HFFc6 (cell line): ENCODE results near the gene ZCCHC14. TPM values are rescaled to one million over a fixed set of nuclear protein-coding genes. Genes with fewer than 3 reads are reported as not detected.
A peak's percentile ranks its signal among the peaks of the same experiment; 100 is the strongest.

Experiments used
- DNase-seq: peaks from one replicate; pipeline ENCODE4 v3.0.0-alpha.2; 2018
- H3K27ac Mint-ChIP-seq: 2 replicates; pipeline ENCODE4 v1.8.0; 2020; ENCODE audit warnings: mild to moderate bottlenecking, mixed read lengths
- H3K27me3 Mint-ChIP-seq: 2 replicates; pipeline ENCODE4 v1.8.0; 2021; ENCODE audit warnings: mild to moderate bottlenecking, moderate library complexity, mixed read lengths; ENCODE audit not compliant: insufficient read depth
- H3K36me3 Mint-ChIP-seq: 2 replicates; pipeline ENCODE4 v1.8.0; 2021; ENCODE audit warnings: low read depth, mixed read lengths
- H3K4me1 Mint-ChIP-seq: 2 replicates; pipeline ENCODE4 v1.8.0; 2020; ENCODE audit warnings: low read depth, mixed read lengths
- H3K4me3 Mint-ChIP-seq: 2 replicates; pipeline ENCODE4 v1.8.0; 2020; ENCODE audit warnings: mild to moderate bottlenecking, moderate library complexity, mixed read lengths
- H3K9me3 Mint-ChIP-seq: 2 replicates; pipeline ENCODE4 v1.8.0; 2020; ENCODE audit warnings: mild to moderate bottlenecking, mixed read lengths
- total RNA-seq, 6 experiments: library from RNA; stranded (reverse); fragmentation: NEBNext Ultra II Directional; extraction: Animal tissue kit (Norgen Biotek cat#: 25700); gene quantifications; 2 replicates in 1 of 6; 3 replicates in 5 of 6; pipeline ENCODE4 v1.2.3, GENCODE V29; 2021
- TF ChIP-seq, protein P1 (sequence below): fragments of 200-600 bp; sonication (generic); IDR thresholded peaks from 2 replicates; pipeline ENCODE4 v1.5.0; 2021; ENCODE audit warnings: antibody characterized with exemption, mild to moderate bottlenecking

The ZCCHC14 gene
- total RNA-seq, 6 experiments from 2014 or later: 10.6 to 13.7 (median 13.3) TPM

DNA sequence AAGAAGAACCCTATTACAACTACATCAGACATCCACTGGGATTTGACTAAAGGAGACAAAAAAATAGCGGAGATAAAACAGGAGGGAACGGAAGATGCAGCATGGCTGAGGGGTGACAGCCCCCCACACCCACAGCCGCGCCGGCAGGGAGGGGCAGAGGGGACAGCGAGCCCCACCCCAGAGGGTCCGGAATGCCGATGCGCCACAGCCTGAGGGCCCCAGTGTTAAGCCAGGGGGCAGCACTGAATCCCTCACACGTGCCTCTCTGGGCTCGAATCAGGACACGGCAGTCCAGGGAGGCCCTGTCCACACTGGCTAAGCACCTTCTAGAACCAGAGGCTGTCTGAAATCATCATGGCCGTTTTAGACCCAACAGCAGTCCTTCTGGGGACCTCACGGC lies 81.9 kb downstream of the ZCCHC14 start:
- peaks cover 40% of the 10 kb centered on the region for H3K36me3 Mint-ChIP-seq
- no peaks in the 10 kb centered on the region; the same call in 1 of the 2 replicates for H3K27me3 Mint-ChIP-seq
- no peak for DNase-seq

DNA sequence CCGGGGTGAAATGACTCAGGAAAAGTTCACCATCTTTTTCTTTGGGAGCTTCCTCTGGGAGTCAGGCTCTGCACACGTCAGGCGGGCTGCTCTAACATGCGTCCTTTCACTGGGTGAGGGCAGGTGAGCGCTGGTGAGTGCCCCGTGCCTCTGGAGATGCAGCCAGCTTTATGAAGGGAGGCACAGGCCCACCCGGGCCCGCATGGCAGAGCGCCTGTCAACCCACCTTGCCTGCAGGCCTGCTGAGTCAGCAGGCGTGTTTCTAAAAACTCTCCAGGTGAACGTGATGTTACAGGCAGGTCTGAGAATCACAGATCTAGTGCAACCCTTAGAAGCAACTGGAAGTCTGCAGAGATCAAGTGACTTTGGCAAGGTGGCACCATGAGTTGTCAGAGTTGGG lies 82.3 kb downstream of the ZCCHC14 start:
- no peak for DNase-seq
- Mint-ChIP-seq H3K27me3 (no peaks in the 10 kb centered on the region; the same call in 1 of the 2 replicates), H3K4me3 (no peak overlapping the region), H3K9me3 (no peaks in the 10 kb centered on the region), H3K4me1 (no peaks in the 10 kb centered on the region), H3K27ac (no peak overlapping the region), H3K36me3 (peaks cover 41% of the 10 kb centered on the region)
- TF ChIP-seq, protein P1, sequence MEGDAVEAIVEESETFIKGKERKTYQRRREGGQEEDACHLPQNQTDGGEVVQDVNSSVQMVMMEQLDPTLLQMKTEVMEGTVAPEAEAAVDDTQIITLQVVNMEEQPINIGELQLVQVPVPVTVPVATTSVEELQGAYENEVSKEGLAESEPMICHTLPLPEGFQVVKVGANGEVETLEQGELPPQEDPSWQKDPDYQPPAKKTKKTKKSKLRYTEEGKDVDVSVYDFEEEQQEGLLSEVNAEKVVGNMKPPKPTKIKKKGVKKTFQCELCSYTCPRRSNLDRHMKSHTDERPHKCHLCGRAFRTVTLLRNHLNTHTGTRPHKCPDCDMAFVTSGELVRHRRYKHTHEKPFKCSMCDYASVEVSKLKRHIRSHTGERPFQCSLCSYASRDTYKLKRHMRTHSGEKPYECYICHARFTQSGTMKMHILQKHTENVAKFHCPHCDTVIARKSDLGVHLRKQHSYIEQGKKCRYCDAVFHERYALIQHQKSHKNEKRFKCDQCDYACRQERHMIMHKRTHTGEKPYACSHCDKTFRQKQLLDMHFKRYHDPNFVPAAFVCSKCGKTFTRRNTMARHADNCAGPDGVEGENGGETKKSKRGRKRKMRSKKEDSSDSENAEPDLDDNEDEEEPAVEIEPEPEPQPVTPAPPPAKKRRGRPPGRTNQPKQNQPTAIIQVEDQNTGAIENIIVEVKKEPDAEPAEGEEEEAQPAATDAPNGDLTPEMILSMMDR: no peak

More for the DNA sequence above, 81.9 kb downstream of the ZCCHC14 start:
- TF ChIP-seq, protein P1: peak; percentile 46; the same call in 1 of the 2 replicates
- Mint-ChIP-seq H3K4me1 (no peaks in the 10 kb centered on the region), H3K9me3 (no peaks in the 10 kb centered on the region), H3K4me3 (no peak overlapping the region), H3K27ac (no peak overlapping the region)

DNA sequence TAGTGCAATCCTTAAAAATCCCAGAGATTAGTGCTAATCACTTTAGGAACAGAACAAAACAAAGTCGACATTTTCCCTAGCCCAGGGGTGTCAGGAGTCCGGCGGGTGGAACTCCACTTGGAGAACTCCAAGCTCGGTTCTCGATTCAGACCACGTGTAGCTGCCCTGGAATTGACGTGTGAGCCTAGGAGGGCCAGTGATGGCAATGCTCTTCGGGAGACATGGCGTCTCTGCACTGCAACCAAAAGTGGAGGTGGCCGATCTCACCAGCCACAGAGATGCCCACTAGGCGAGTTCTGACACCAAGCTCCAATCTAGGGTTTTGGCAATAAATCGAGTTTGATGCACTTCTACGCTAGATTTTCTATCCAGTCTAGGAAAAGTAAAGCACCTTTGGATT lies 83.0 kb downstream of the ZCCHC14 start:
- H3K27ac Mint-ChIP-seq: no peak overlapping the region
- DNase-seq: no peak
- peaks cover 44% of the 10 kb centered on the region for H3K36me3 Mint-ChIP-seq
- no peaks in the 10 kb centered on the region for H3K4me1 Mint-ChIP-seq
- TF ChIP-seq, protein P1: no peak
- no peaks in the 10 kb centered on the region for H3K9me3 Mint-ChIP-seq
- no peaks in the 10 kb centered on the region; the same call in 1 of the 2 replicates for H3K27me3 Mint-ChIP-seq
- no peak overlapping the region for H3K4me3 Mint-ChIP-seq

DNA sequence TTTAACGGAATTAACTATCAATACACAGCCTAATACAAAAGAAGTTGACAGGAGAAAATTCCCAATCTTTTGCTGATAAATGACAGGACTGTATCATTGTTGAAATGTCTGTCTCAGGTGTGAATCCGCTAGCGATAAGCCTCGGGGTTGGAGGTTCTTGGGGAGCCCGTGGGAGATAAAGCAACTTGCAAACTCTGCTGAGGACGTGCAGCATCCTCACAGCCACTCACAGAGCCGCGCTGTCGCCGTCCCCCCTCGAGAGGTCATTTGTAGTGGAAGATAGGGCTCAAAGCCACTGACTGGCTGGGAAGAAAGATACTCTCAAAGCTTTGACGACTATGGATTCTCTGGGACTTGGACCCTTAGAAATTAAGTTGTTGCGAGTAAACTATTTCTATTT lies 83.7 kb downstream of the ZCCHC14 start:
- Mint-ChIP-seq H3K27ac (no peak overlapping the region), H3K36me3 (peaks cover 44% of the 10 kb centered on the region)

DNA sequence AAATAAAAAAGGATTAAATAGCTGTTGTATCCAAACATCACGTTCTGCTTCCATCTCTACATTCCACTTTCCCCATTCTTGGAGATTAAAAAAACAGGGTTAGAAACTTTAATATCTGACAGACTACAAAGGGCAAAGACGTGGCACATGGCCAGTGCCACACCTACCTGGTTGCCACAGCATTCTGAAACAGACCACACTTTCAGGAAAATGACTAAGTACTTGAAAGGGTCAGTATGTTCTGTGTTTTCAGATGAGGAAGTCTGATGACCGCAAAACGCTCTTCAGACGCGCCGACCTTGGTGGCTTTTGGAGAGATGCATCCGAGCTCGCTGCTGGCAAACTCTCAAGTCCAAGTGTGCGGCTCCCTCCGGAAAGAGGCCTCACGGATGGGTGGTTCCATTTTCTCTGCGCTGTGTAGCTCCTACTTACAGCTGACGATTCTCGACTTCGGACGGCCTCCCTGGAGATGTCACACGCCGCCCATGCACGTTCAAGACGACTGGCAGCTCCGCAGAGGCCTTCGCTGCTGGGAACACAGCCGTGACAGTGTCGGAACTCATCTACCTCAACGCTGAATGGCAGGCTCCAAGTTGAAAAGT lies 85.2 kb downstream of the ZCCHC14 start:
- Mint-ChIP-seq H3K4me3 (no peak overlapping the region), H3K27me3 (no peaks in the 10 kb centered on the region; the same call in 1 of the 2 replicates), H3K4me1 (no peaks in the 10 kb centered on the region), H3K36me3 (peaks cover 40% of the 10 kb centered on the region), H3K27ac (no peak overlapping the region; the same call in 1 of the 2 replicates), H3K9me3 (no peaks in the 10 kb centered on the region)
- TF ChIP-seq, protein P1: no peak
- DNase-seq: no peak

More for the DNA sequence above, 83.7 kb downstream of the ZCCHC14 start:
- H3K4me1 Mint-ChIP-seq: no peaks in the 10 kb centered on the region
- no peak overlapping the region for H3K4me3 Mint-ChIP-seq
- no peaks in the 10 kb centered on the region; the same call in 1 of the 2 replicates for H3K27me3 Mint-ChIP-seq
- no peaks in the 10 kb centered on the region for H3K9me3 Mint-ChIP-seq
- TF ChIP-seq, protein P1: no peak
- DNase-seq: no peak
